ENCODE measurements around the gene RAD51B.

Gene RAD51B

GRCh38 chr14:68611599-68611998 lies 792.0 kb downstream of the RAD51B start:
- no peak for FAIRE-seq

- no peak for FAIRE-seq
Measured at GRCh38 chr14:68612049-68612448, 792.5 kb downstream of the RAD51B start.

DNA sequence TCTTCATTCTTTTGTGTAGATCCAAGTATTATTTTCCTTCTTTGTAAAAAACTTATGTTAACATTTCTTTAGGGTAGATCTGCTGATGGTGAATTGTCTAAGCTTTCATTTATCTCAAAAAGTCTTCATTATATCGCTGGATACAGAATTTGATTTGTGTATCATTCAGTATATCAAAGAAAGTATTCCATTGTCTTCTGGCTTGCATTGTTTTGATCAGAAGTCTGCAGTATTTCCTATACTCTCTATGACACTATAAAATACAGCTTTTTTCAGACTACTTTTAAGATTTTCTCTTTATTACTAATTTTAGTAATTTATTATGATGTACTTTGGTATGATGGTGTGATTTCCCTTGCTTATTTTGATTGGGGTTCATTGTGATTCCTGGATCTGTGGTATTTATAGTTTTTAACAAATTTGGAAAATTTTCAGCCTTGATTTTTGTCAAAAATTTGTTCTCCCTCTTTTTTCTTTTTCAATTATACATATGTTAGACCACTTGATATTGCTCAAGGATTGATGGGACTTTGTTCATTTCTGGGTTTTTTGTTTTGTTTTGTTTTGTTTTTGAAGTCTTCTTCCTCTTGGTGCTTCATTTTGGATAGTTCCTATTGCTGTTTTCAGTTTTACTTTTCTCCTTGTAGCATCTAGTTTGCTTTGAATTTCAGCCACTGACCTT lies 796.8 kb downstream of the RAD51B start:
- FAIRE-seq: no peak

- FAIRE-seq: no peak
Measured at GRCh38 chr14:68619790-68620574, 800.4 kb downstream of the RAD51B start.

GRCh38 chr14:68621400-68622365 lies 802.1 kb downstream of the RAD51B start:
- FAIRE-seq: no peak

DNA sequence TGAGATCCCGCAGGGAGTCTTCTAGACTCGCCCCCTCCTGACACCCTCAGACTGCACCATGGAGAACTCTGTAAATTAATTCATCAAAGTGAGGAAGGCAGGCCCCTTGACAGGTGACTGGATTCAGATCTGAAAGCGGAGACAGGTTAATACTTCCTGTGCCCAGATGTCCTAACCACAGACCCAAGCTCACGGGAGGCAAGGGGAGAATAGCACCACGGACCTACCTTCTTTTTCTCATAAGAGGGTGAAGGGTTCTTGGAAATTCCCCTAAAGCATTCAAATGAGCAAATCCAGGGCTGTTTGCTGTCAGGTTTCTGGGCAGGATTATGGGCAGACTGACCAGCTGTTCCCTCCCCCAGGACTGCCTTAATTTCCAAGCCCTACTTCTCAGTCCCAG lies 803.3 kb downstream of the RAD51B start:
- FAIRE-seq: no peak

DNA sequence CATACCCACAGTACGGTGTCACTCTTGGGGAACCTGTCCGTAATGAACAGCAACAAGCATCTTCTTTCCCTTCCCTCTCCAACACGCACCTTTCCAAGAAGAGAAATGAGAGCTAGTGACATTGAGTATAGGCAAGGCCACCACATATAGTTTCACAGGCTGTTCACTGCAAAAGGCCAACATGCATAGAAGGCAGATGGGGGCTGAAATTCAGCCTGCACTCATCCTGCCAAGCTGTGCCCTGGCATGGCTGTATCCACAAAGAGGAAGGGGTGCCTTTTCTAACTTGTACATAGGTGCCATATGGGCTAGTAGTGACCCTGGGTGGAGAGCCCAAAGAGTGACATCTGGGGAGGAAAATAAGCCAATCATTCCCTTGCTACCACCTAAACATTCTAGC lies 803.7 kb downstream of the RAD51B start:
- FAIRE-seq: no peak

GRCh38 chr14:68623826-68624225 lies 804.2 kb downstream of the RAD51B start:
- no peak for FAIRE-seq

GRCh38 chr14:68624541-68625220 lies 805.1 kb downstream of the RAD51B start:
- FAIRE-seq: no peak

GRCh38 chr14:68625366-68626090 lies 805.9 kb downstream of the RAD51B start:
- no peak for FAIRE-seq

- FAIRE-seq: no peak
Measured at GRCh38 chr14:68626386-68626785, 806.8 kb downstream of the RAD51B start.

DNA sequence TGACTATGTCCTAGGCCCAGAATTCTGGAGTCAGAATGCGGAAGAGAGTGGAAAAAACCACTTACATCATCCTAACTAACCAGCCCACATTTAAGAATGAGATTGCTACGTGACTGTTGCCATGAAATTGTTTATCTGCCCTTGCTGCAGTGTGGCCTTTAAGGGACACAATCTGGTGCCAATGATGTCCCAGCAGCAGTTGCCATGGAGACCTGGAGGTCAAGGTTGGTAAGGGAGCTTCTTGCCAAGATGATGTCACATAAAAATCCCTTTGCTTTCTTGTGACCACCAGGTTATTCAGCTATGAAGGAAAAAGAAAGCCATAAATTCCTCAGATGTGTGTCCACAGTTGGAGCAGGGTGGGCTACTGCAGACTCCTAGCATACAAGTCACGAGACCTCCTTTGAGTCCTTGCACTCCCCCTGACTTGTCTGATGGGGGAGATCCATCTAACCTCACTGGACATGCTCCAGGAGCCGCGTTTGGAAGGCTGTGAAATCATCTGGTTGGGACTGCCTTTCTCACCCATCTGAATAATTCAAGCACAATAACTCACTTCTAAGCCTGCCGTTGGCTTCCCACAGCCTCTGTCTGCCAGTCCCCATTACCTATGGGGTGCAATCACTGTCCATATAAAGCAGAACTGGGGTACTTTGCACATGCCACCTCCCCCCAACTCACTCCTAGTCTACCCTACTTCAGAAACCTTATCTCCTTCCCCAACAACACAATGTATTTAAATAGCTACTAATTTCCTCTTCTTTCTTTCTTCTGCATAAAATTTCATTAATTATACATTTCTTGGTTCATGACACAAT lies 807.7 kb downstream of the RAD51B start:
- no peak for FAIRE-seq

DNA sequence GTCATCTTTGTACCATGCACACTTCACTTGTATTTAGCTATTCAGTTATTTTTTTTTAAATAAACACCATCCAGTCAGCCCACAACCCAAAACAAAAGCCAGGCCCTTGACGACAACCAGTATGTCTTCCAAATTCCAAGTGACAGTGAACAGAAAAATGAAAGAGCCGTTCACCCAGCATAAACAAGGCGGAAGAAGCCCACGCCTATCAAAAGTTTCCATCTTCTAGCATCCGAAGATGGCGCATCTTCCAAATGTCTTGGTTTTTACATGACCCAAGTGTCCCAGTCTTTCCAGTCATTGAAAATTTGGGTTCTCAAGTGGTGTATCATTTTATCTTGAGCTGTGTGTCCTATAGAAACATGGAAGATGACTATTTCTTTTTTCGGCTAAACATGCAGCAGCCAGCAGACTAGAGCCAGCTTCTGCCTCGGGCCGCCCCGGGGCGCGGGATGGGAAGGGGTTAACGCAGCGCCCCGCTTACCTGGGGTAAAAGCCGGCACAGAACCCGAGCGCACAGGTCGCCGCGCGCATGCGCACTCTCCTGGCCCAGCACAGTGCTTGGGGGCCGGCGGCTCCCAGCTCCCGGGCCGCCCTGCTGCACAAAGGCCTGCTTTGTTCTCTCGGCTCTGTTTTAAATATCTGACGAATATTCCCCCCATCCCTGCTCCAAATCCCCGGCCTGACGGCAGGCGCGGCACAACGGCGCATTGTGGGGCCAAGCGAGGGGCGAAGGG lies 808.5 kb downstream of the RAD51B start:
- no peak for FAIRE-seq

DNA sequence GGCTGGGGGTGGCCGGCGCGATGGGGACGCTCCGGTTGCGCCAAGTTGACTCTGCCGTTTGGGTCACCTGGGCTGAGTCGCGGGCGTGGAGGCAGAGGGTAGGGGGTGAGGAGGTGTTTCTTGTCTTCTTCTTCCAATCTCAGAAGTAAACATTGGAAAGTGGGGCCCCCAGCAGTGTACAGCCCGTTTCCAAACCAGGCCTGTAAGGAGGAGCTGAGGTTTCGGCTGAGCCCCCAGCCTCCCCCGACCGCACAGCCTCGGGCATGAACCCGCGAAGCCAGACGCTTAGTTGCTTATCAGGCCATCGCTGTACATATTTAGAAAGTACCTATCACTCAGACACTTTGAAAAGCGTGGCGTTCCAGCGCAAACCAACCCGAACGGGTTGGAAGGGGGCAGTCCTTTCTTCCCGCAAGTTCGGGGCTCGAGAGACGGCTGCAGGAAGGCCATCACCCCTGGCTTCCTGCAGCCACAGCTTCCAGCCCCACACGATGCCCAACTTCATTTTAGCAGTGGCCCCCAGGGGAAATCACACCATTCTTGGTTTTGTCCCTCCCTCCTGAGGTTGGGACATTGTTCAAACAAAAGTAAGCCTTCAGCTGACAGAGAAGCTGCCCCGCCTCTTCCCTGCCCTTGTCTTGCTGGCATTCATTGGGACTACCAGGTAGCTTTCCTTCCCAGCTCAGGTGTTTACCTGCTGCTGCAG lies 809.2 kb downstream of the RAD51B start:
- no peak for FAIRE-seq

DNA sequence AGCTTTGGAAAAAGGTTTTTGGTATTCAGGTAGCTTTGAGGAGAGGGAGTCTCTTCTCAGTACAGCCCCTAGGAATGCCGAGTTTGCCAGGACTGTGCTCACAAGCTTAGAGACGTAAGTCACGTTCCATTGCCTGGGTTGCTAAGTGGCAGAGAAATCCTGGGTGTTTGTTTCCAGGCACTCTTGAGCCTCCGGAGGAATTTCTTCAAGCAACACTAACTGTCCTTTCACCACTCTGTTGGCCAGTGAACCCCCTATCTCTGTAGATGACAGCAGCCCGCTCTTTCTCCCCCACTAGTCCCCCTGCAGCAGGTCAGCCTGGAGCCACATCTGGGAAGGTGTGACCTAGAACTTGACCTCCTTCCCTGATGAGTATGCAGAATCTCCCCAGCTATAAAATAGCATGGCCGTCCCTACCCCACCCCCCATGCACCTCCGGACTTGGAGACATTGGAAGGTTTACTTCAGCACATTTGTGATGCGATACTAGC lies 810.5 kb downstream of the RAD51B start:
- FAIRE-seq: no peak

GRCh38 chr14:68630611-68631393 lies 811.2 kb downstream of the RAD51B start:
- FAIRE-seq: no peak

DNA sequence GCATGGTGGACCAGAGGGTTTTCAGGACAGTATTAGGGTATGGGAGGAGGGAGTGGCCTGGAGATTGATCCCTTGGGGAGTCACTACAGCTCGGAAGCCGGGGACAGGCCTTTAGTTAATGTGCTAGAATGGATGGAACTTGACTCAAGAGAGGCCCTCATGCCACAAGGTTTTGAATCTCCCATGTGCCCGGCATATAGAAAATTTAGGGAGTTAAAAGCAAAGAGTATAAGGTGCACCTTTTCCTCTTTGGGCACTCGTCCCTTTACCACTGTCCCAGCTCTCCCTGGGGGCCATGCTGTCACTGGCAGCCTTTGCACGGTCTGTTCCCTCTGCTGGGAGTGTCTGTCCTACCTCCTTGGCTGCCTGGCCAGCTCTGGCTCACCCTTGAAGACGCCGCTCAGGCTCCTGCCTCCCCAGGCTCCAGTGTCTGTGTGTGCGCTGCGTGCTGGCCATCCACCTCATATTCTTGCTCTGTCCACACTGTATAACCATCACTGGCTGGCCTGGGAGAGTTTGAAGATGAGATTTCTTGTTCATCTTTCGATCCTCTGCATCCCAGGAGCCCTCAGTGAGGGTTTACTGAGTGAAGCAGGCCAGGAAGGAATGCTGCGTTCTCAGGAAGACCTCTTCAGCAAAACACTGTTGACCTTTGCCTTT lies 811.9 kb downstream of the RAD51B start:
- FAIRE-seq: no peak
